SK-N-SH (cell line): ENCODE results near the gene THADA.

Experiments
- CTCF ChIP-seq: fragments of 200-600 bp; sonication (generic); IDR thresholded peaks from 2 replicates; pipeline ENCODE4 v1.6.1; 2017; ENCODE audit warnings: antibody characterized with exemption, mild to moderate bottlenecking, moderate library complexity
- EP300 ChIP-seq, 2 experiments: IDR thresholded peaks; 2 replicates each; pipeline versions ENCODE4 v1.4.0 to v1.6.1; 2012; ENCODE audit warnings: borderline replicate concordance in 1 of 2, low read depth in 1 of 2, low read length in 1 of 2
- EZH2phosphoT487 ChIP-seq: fragments of 200-600 bp; sonication (generic); IDR thresholded peaks from 2 replicates; pipeline ENCODE4 v1.6.1; 2017; ENCODE audit warnings: low read depth, mixed run types, mild to moderate bottlenecking, antibody characterized with exemption, moderate library complexity, borderline replicate concordance
- GABPA ChIP-seq: IDR thresholded peaks from 2 replicates; pipeline ENCODE4 v1.4.0; 2012; ENCODE audit warnings: low read depth, mild to moderate bottlenecking
- GATA2 ChIP-seq: sonication (generic); formaldehyde crosslinking; IDR thresholded peaks from 2 replicates; pipeline ENCODE4 v1.5.0; 2020; ENCODE audit warnings: mild to moderate bottlenecking, missing genetic modification reagents
- IRF3 ChIP-seq: fragments of 150-350 bp; IDR thresholded peaks from 2 replicates; pipeline ENCODE4 v1.6.1; 2016; ENCODE audit warnings: mild to moderate bottlenecking, low read depth, low read length
- JUND ChIP-seq: IDR thresholded peaks from 2 replicates; pipeline ENCODE4 v1.4.0; 2012
- RCOR1 ChIP-seq: fragments of 150-350 bp; IDR thresholded peaks from 2 replicates; pipeline ENCODE4 v1.6.1; 2017; ENCODE audit warnings: antibody characterized with exemption, low read length
- SMC3 ChIP-seq: IDR thresholded peaks from 2 replicates; pipeline ENCODE4 v1.6.1; 2012; ENCODE audit warnings: low read depth, low read length, improper control_type of control experiment
- TEAD4 ChIP-seq: IDR thresholded peaks from 2 replicates; pipeline ENCODE4 v1.4.0; 2012; ENCODE audit warnings: mild to moderate bottlenecking, borderline replicate concordance; ENCODE audit not compliant: insufficient read depth
- YY1 ChIP-seq: IDR thresholded peaks from 2 replicates; pipeline ENCODE4 v1.4.0; 2012; ENCODE audit warnings: low read depth, mild to moderate bottlenecking

GRCh38 chr2:43329637-43330036, 266.2 kb downstream of the THADA start:
- no peak for TF ChIP-seq CTCF
- TF ChIP-seq RCOR1 = no peak
- TF ChIP-seq EP300 (IDR thresholded peaks at IDR 0.05; ENCODE audit: borderline replicate concordance in 1 of 2, low read depth in 1 of 2, low read length in 1 of 2) = no peak
- no peak for TF ChIP-seq GABPA
- TF ChIP-seq SMC3 = no peak
- TF ChIP-seq EZH2phosphoT487 = no peak
- no peak for TF ChIP-seq JUND
- no peak for TF ChIP-seq YY1
- TF ChIP-seq IRF3 = no peak
- no peak for TF ChIP-seq TEAD4
- TF ChIP-seq GATA2 = no peak
